ENCODE measurements around the gene IGFBP2. TPM values are rescaled to one million over a fixed set of nuclear protein-coding genes. Genes with fewer than 3 reads are reported as not detected.
A peak's percentile ranks its signal among the peaks of the same experiment; 100 is the strongest.

The IGFBP2 gene
- total and polyA plus RNA-seq, 8 donors: 28.2 to 133 (median 111) TPM

GRCh38 chr2:216634370-216635148 lies 1.3 kb downstream of the IGFBP2 start:
- intact Hi-C loops (cut with DNase I): no loop called here
- no peak for DNase-seq
- Histone ChIP-seq H3K9me3 (no peaks in the 10 kb centered on the region), H3K27me3 (peaks cover 4 to 79% of the 10 kb centered on the region in 2 donors), H3K4me3 (peak overlapping the region in 1 of 2 donors; percentile 34), H3K4me1 (peaks cover 0 to 27% of the 10 kb centered on the region in 2 donors), H3K27ac (no peak overlapping the region), H3K36me3 (no peaks in the 10 kb centered on the region)
- TF ChIP-seq CTCF (IDR thresholded peaks at IDR 0.05): no peak
- ATAC-seq: no peak

DNA sequence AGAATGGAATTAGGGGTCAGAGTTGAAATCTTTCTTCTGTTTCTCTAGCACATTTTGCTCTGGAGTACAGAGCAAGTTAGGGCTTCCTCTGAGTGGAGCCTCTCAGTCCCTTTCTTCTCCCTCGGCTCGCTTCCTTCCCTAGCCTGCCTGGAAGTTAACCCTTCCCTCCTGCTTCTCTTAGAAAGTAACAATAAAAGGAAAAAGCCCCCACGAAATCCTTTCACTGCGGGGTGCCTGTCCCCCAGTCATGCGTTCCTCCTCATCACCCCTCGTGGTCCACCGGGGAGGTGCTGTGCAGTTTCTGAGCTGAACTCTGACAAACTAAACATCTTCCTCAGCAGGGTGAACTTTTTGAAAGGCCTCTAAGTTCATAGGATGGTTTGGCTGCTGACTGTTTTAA lies 2.0 kb downstream of the IGFBP2 start:
- no peak overlapping the region for H3K4me3 ChIP-seq
- DNase-seq: no peak
- H3K27ac ChIP-seq: no peak overlapping the region
- intact Hi-C loops (cut with DNase I): no loop called here
- H3K36me3 ChIP-seq: no peaks in the 10 kb centered on the region
- no peaks in the 10 kb centered on the region for H3K9me3 ChIP-seq
- ATAC-seq: no peak
- peaks cover 0 to 27% of the 10 kb centered on the region in 2 donors for H3K4me1 ChIP-seq
- H3K27me3 ChIP-seq: peaks cover 4 to 81% of the 10 kb centered on the region in 2 donors
- TF ChIP-seq CTCF (IDR thresholded peaks at IDR 0.05): no peak

DNA sequence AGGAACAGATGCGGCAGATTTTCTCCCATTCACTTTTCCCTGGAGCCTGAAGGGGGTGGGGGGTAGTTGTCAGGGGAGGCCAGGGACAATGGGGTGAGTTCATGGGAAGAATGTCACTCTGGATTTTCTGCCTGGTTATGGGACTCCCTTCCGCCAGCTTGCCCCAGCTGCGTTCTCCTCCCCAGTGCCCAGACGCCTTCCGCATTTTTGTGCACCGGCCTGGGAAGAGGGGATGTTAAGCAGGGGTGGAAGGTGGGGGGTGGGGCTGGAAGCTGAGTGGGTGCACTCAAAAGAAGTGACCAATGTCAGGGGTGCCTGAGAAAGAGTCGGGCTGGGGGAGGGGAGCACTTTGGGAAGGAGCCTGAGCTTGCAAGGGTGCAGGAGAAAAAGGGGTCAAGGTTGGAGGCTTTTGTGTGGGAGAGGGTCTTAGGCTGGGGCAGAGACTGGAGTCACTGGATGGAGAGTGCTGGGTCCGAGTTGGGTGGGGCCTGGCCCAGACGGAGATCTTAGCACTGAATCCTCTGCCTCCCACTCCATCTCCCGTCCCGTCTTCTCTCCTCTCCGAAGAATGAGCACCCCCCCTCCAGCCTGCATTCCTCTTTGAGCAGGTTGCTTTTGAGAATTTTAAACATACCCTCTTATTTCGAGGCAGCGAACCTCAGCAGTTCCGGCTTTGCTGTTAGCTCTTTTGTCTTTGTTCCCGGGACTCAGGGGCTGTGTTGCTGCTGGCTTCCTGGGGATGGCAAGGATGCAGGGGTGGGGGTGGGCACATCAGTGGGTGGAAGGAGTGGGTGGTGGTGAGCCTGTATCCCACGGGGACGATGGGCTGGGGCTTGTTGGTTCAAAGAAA lies 2.7 kb downstream of the IGFBP2 start:
- H3K9me3 ChIP-seq: no peaks in the 10 kb centered on the region
- H3K27ac ChIP-seq: no peak overlapping the region
- no peaks in the 10 kb centered on the region for H3K36me3 ChIP-seq
- intact Hi-C loops (cut with DNase I): no loop called here
- ATAC-seq (no peak), DNase-seq (no peak)
- peaks cover 4 to 81% of the 10 kb centered on the region in 2 donors for H3K27me3 ChIP-seq
- peaks cover 0 to 27% of the 10 kb centered on the region in 2 donors for H3K4me1 ChIP-seq
- no peak overlapping the region for H3K4me3 ChIP-seq
- no peak for TF ChIP-seq CTCF (IDR thresholded peaks at IDR 0.05)

- Histone ChIP-seq H3K27me3 (peaks cover 4 to 78% of the 10 kb centered on the region in 2 donors), H3K4me1 (peaks cover 0 to 27% of the 10 kb centered on the region in 2 donors), H3K27ac (no peak overlapping the region), H3K9me3 (no peaks in the 10 kb centered on the region), H3K36me3 (no peaks in the 10 kb centered on the region), H3K4me3 (no peak overlapping the region)
- DNase-seq (peak in 2 of 4 donors; percentile 70 to 75), ATAC-seq (peak; percentile 75)
- intact Hi-C loops (cut with DNase I): no loop called here
- TF ChIP-seq CTCF (IDR thresholded peaks at IDR 0.05): no peak
Measured at GRCh38 chr2:216636551-216637450, 3.6 kb downstream of the IGFBP2 start.
